Measurements from ENCODE around the gene BBLN. TPM values are rescaled to one million over a fixed set of nuclear protein-coding genes. Genes with fewer than 3 reads are reported as not detected.
A peak's percentile ranks its signal among the peaks of the same experiment; 100 is the strongest.

BBLN gene
- total RNA-seq, 1 donor from 2014 or later = 69.4 TPM

- H3K79me2 ChIP-seq (ENCODE audit: low read depth) = no peaks in the 10 kb centered on the region
- Mint-ChIP-seq H3K27ac (no peak overlapping the region), H3K4me3 (no peak overlapping the region), H3K36me3 (peaks cover 9% of the 10 kb centered on the region), H3K27me3 (ENCODE audit: insufficient read depth, low read depth) (peaks cover 3% of the 10 kb centered on the region), H3K9me3 (no peaks in the 10 kb centered on the region), H3K4me1 (peaks cover 14% of the 10 kb centered on the region)
- no peaks in the 10 kb centered on the region for H4K20me1 ChIP-seq (ENCODE audit: low read depth)
- H2AFZ ChIP-seq (replicated peaks) = no peak overlapping the region
- TF ChIP-seq EZH2phosphoT487 (IDR thresholded peaks at IDR 0.05) = no peak
- no peak for TF ChIP-seq EZH2 (IDR thresholded peaks at IDR 0.05)
- TF ChIP-seq CTCF (IDR thresholded peaks at IDR 0.05) = no peak
- no peaks in the 10 kb centered on the region for H3K27me3 ChIP-seq
- H3K36me3 ChIP-seq = no peaks in the 10 kb centered on the region
- H3K9ac ChIP-seq = no peak overlapping the region
- H3K4me3 ChIP-seq = no peak overlapping the region
- H3K4me1 ChIP-seq = peaks cover 4% of the 10 kb centered on the region
- no peak overlapping the region for H3K4me2 ChIP-seq
- peaks cover 7% of the 10 kb centered on the region for H3F3A ChIP-seq (ENCODE audit: low read depth)
- no peak overlapping the region for H3K27ac ChIP-seq
- no peaks in the 10 kb centered on the region for H3K9me3 ChIP-seq (ENCODE audit: low read depth)
- DNase-seq (ENCODE audit: low spot score) = no peak
Observed at GRCh38 chr9:128114326-128115186, 45.5 kb upstream of the BBLN start.

DNA sequence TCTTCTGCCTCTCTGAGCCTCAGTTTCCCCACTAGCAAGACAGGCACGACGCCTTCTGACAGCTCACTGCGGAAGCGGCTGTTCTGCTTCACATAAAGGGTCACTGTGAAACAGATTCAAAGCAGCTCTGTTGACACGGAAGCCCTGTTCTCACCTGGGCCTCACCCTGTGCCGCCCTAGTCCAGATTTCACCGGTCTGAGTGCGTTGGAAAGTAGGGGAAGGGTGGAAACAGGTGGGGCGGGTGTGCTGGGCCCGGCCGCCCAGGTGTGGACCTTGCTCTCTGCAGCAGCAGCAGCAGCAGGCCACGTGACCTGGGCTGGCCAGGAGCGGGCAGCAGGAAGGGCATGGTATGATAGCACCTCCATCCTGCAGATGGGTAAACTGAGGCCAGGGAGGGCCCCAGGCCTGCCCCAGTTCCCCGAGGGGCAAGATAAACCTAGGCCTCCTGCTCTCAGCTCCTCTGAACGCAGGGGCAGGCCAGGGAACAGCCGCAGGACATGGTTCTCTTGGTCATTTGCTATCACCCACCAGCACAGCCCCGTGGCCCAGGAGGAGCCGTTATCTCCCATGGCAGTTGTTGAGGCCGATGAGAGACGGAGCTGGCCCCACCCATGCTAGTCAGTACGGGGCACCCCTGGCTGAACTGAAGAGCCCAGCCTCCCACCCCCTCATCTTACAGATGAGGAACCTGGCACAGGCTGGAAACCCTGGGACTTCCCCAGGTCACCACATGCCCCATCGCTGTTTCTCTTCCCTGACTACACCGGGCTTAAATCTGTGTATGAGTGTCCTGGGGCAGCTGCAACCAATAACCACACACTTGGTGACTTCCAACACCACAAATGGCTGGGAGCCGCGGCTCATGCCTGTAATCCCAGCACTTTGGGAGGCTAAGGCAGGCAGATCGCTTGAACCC, 44.6 kb upstream of the BBLN start:
- Mint-ChIP-seq H3K4me3 (no peak overlapping the region), H3K27me3 (ENCODE audit: insufficient read depth, low read depth) (peaks cover 4% of the 10 kb centered on the region), H3K27ac (no peak overlapping the region), H3K36me3 (peaks cover 9% of the 10 kb centered on the region), H3K9me3 (no peaks in the 10 kb centered on the region), H3K4me1 (peaks cover 13% of the 10 kb centered on the region)
- no peak overlapping the region for H3K9ac ChIP-seq
- no peak overlapping the region for H2AFZ ChIP-seq (replicated peaks)
- H4K20me1 ChIP-seq (ENCODE audit: low read depth) = no peaks in the 10 kb centered on the region
- no peak overlapping the region for H3K27ac ChIP-seq
- H3K4me1 ChIP-seq = peaks cover 4% of the 10 kb centered on the region
- H3K4me3 ChIP-seq = no peak overlapping the region
- H3K9me3 ChIP-seq (ENCODE audit: low read depth) = no peaks in the 10 kb centered on the region
- H3K79me2 ChIP-seq (ENCODE audit: low read depth) = no peaks in the 10 kb centered on the region
- no peaks in the 10 kb centered on the region for H3K36me3 ChIP-seq
- no peak for DNase-seq (ENCODE audit: low spot score)
- H3K4me2 ChIP-seq = no peak overlapping the region
- H3F3A ChIP-seq (ENCODE audit: low read depth) = peaks cover 7% of the 10 kb centered on the region
- no peaks in the 10 kb centered on the region for H3K27me3 ChIP-seq
- TF ChIP-seq EZH2phosphoT487 (IDR thresholded peaks at IDR 0.05) = no peak
- TF ChIP-seq CTCF (IDR thresholded peaks at IDR 0.05) = no peak
- TF ChIP-seq EZH2 (IDR thresholded peaks at IDR 0.05) = no peak

DNA sequence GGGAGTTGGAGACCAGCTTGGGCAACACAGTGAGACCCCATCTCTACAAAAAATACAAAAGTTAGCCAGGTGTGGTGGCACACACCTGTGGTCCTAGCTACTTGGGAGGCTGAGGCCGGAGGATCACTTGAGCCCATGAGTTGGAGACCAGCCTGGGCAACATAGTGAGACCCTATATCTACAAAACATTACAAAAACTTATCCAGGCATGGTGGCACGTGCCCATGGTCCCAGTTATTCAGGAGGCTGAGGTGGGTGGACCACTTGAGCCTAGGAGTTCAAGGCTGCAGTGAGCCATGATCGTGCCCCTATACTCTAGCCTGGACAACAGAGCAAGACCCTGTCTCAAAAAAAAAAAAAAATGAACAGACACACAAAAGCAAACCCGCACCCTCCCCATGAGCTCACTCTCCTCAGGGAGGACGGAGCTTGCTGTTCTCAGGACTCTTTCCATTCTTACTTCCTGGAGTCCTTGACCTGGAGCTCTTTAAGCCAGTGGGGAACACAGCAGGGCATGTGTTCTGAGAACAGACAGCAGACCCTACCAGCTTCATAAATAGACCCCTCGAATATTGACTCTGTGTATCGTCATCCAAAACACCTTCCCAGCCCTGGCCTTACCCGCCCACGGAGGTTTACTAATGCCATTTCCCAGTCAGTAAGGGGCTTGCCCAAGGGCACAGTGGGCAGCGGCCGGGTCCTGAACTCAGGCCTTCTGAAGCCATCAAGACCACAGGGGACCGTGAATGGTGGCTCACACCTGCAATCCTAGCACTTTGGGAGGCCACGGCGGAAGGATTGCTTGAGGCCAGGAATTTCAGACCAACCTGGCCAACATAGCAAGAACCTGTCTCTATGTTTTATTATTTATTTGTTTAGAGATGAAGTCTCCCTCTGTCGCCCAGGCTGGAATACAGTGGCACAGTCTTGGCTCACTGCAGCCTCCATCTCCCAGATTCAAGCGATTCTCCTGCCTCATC, 43.7 kb upstream of the BBLN start:
- H3F3A ChIP-seq (ENCODE audit: low read depth) = peaks cover 7% of the 10 kb centered on the region
- H3K4me3 Mint-ChIP-seq = no peak overlapping the region
- no peaks in the 10 kb centered on the region for H3K9me3 ChIP-seq (ENCODE audit: low read depth)
- H4K20me1 ChIP-seq (ENCODE audit: low read depth) = no peaks in the 10 kb centered on the region
- peaks cover 4% of the 10 kb centered on the region for H3K4me1 ChIP-seq
- TF ChIP-seq EZH2 (IDR thresholded peaks at IDR 0.05) (no peak), EZH2phosphoT487 (IDR thresholded peaks at IDR 0.05) (no peak), CTCF (IDR thresholded peaks at IDR 0.05) (no peak)
- no peak overlapping the region for H3K9ac ChIP-seq
- H3K4me3 ChIP-seq = no peak overlapping the region
- H3K4me1 Mint-ChIP-seq = peaks cover 13% of the 10 kb centered on the region
- no peak overlapping the region for H3K27ac ChIP-seq
- DNase-seq (ENCODE audit: low spot score) = no peak
- peaks cover 3% of the 10 kb centered on the region for H3K27me3 Mint-ChIP-seq (ENCODE audit: insufficient read depth, low read depth)
- no peak overlapping the region for H3K4me2 ChIP-seq
- peaks cover 9% of the 10 kb centered on the region for H3K36me3 Mint-ChIP-seq
- no peak overlapping the region for H2AFZ ChIP-seq (replicated peaks)
- H3K9me3 Mint-ChIP-seq = no peaks in the 10 kb centered on the region
- H3K27ac Mint-ChIP-seq = peak overlapping the region; percentile 81
- no peaks in the 10 kb centered on the region for H3K36me3 ChIP-seq
- H3K79me2 ChIP-seq (ENCODE audit: low read depth) = no peaks in the 10 kb centered on the region
- no peaks in the 10 kb centered on the region for H3K27me3 ChIP-seq
